OCI-LY7 (cell line): ENCODE results near the gene SAXO1. TPM values are rescaled to one million over a fixed set of nuclear protein-coding genes. Genes with fewer than 3 reads are reported as not detected.
"Not testable (repeated sequence)": the region's sequence is repeated elsewhere in the genome, so short reads cannot be mapped to it uniquely, and the experiment has no call there.

ENCODE experiments used
- BruUV-seq: library from RNA; stranded (reverse); fragments of 400-500 nt; replicated peaks from 2 replicates; lab custom pipeline; 2021; lab: Mats Ljungman, UMichigan
- CTCF ChIA-PET: fragments of 300-600 bp; sonication (Branson Sonifier 250); formaldehyde crosslinking; loops from one replicate; lab custom pipeline; 2022; ENCODE audit warnings: antibody characterized with exemption; ENCODE audit not compliant: unreplicated experiment; lab: Charles Lee
- POLR2A ChIA-PET: fragments of 300-600 bp; sonication (Branson Sonifier 250); formaldehyde crosslinking; loops from one replicate; lab custom pipeline; 2022; ENCODE audit warnings: antibody characterized with exemption; lab: Charles Lee
- DNase-seq: peaks from one replicate; pipeline ENCODE4 v3.0.0-alpha.2; 2015; ENCODE audit warnings: low spot score
- H2AFZ ChIP-seq: fragments of 200-600 bp; sonication (generic), shearing (Covaris generic); 2 replicates; pipeline ENCODE4 v1.6.1; 2014; ENCODE audit warnings: mild to moderate bottlenecking, antibody characterized with exemption, low read length, moderate library complexity
- H3K27ac ChIP-seq: fragments of 200-600 bp; sonication (generic); 2 replicates; pipeline ENCODE4 v1.5.1; 2014; ENCODE audit warnings: mixed run types, low read depth, mild to moderate bottlenecking, moderate library complexity, low read length, inconsistent platforms; ENCODE audit not compliant: poor library complexity, severe bottlenecking
- H3K36me3 ChIP-seq: fragments of 200-600 bp; sonication (generic); 2 replicates; pipeline ENCODE4 v1.6.1; 2014; ENCODE audit warnings: mild to moderate bottlenecking, antibody characterized with exemption, low read length, moderate library complexity, mixed read lengths; ENCODE audit not compliant: insufficient read depth
- H3K4me1 ChIP-seq: fragments of 200-600 bp; sonication (generic); 2 replicates; pipeline ENCODE4 v1.5.1; 2014; ENCODE audit warnings: mild to moderate bottlenecking, low read length; ENCODE audit not compliant: insufficient read depth, poor library complexity, severe bottlenecking
- H3K4me2 ChIP-seq: fragments of 200-600 bp; sonication (generic); 2 replicates; pipeline ENCODE4 v1.6.1; 2014; ENCODE audit warnings: mild to moderate bottlenecking, low read length
- H3K4me3 ChIP-seq: fragments of 200-600 bp; sonication (generic); 2 replicates; pipeline ENCODE4 v1.5.1; 2014; ENCODE audit warnings: mild to moderate bottlenecking, low read depth, low read length; ENCODE audit not compliant: poor library complexity, severe bottlenecking
- H3K79me2 ChIP-seq: fragments of 200-600 bp; sonication (generic); 2 replicates; pipeline ENCODE4 v1.6.1; 2016; ENCODE audit warnings: low read depth, mild to moderate bottlenecking, low read length, moderate library complexity, mixed read lengths; ENCODE audit not compliant: insufficient read depth
- H3K9me2 ChIP-seq: fragments of 200-600 bp; sonication (generic); 2 replicates; pipeline ENCODE4 v1.6.1; 2016; ENCODE audit warnings: mild to moderate bottlenecking, low read length, mixed read lengths; ENCODE audit not compliant: insufficient read depth
- H3K9me3 ChIP-seq: fragments of 200-600 bp; sonication (generic); 2 replicates; pipeline ENCODE4 v1.6.1; 2014; ENCODE audit warnings: mild to moderate bottlenecking, mixed run types, low read length, mixed read lengths
- H4K20me1 ChIP-seq: fragments of 200-600 bp; sonication (generic); 2 replicates; pipeline ENCODE4 v1.6.1; 2014; ENCODE audit warnings: mild to moderate bottlenecking, antibody characterized with exemption, low read length, moderate library complexity, mixed read lengths; ENCODE audit not compliant: insufficient read depth
- CTCF ChIP-seq: fragments of 200-600 bp; sonication (generic); conservative IDR thresholded peaks from 2 replicates; pipeline ENCODE4 v1.5.1; 2014; ENCODE audit warnings: mild to moderate bottlenecking, antibody characterized with exemption, low read length, moderate library complexity, mixed read lengths
- EZH2phosphoT487 ChIP-seq: fragments of 200-600 bp; sonication (generic); IDR thresholded peaks from 2 replicates; pipeline ENCODE4 v1.6.1; 2018; ENCODE audit warnings: low read depth, borderline replicate concordance, mild to moderate bottlenecking, mixed run types, antibody characterized with exemption, low read length, moderate library complexity, mixed read lengths
- intact Hi-C: fragments of 100-400 bp; cut with micrococcal nuclease; formaldehyde crosslinking; loops from one replicate; pipeline ENCODE4 v1.10.0; 2022; ENCODE audit not compliant: unreplicated experiment
- total RNA-seq, 2 experiments: library from RNA; depleted of rRNA in 1 of 2; stranded (reverse); fragments of >200 nt in 1 of 2; shearing (Covaris generic) in 1 of 2; gene quantifications; 2 replicates each; pipeline ENCODE4 v1.2.3, GENCODE V29; 2014 to 2022

Gene SAXO1
- total RNA-seq, 2 experiments from 2014 or later, result 0.63 TPM; not detected in 1

GRCh38 chr9:18939943-18940342 lies 93.1 kb downstream of the SAXO1 start:
- intact Hi-C loops, result no loop called here
- H3K4me3 ChIP-seq, result no peak overlapping the region
- no peaks in the 10 kb centered on the region for H3K9me2 ChIP-seq
- POLR2A ChIA-PET, result interaction anchor here (1.6 kb wide), 1 partner anchor 11 kb away, joined by 4 read pairs; no protein-coding TSS in a partner anchor
- no peak overlapping the region for H2AFZ ChIP-seq
- BruUV-seq, result no TSS peak
- no peaks in the 10 kb centered on the region for H3K79me2 ChIP-seq
- no peak for DNase-seq
- H3K4me1 ChIP-seq, result no peaks in the 10 kb centered on the region
- H3K9me3 ChIP-seq, result no peaks in the 10 kb centered on the region
- H3K36me3 ChIP-seq, result no peaks in the 10 kb centered on the region
- no peak overlapping the region for H3K4me2 ChIP-seq
- no peak overlapping the region for H3K27ac ChIP-seq
- no peaks in the 10 kb centered on the region for H4K20me1 ChIP-seq
- CTCF ChIA-PET, result no interaction called here
- TF ChIP-seq EZH2phosphoT487, result no peak
- no peak for TF ChIP-seq CTCF

- DNase-seq, result no peak
- H4K20me1 ChIP-seq, result no peaks in the 10 kb centered on the region
- H3K79me2 ChIP-seq, result no peaks in the 10 kb centered on the region
- H3K27ac ChIP-seq, result no peak overlapping the region
- no peaks in the 10 kb centered on the region for H3K9me2 ChIP-seq
- H3K36me3 ChIP-seq, result no peaks in the 10 kb centered on the region
- TF ChIP-seq CTCF (no peak), EZH2phosphoT487 (no peak)
- H3K4me1 ChIP-seq, result no peaks in the 10 kb centered on the region
- intact Hi-C loops, result no loop called here
- no TSS peak for BruUV-seq
- POLR2A ChIA-PET, result interaction anchor here (1.0 kb wide), 1 partner anchor 10 kb away, joined by 3 read pairs; no protein-coding TSS in a partner anchor
- H3K9me3 ChIP-seq, result no peaks in the 10 kb centered on the region
- CTCF ChIA-PET, result no interaction called here
- no peak overlapping the region for H3K4me3 ChIP-seq
- no peak overlapping the region for H2AFZ ChIP-seq
- H3K4me2 ChIP-seq, result no peak overlapping the region
These were observed 96.7 kb downstream of the SAXO1 start for GRCh38 chr9:18936094-18936871.

- intact Hi-C loops, result no loop called here
- H3K36me3 ChIP-seq, result no peaks in the 10 kb centered on the region
- no peak overlapping the region for H2AFZ ChIP-seq
- H3K4me1 ChIP-seq, result no peaks in the 10 kb centered on the region
- no peaks in the 10 kb centered on the region for H3K9me3 ChIP-seq
- no peaks in the 10 kb centered on the region for H3K9me2 ChIP-seq
- TF ChIP-seq EZH2phosphoT487 (no peak), CTCF (no peak)
- no peaks in the 10 kb centered on the region for H4K20me1 ChIP-seq
- no peak overlapping the region for H3K4me3 ChIP-seq
- CTCF ChIA-PET, result no interaction called here
- BruUV-seq, result no TSS peak
- H3K79me2 ChIP-seq, result no peaks in the 10 kb centered on the region
- H3K27ac ChIP-seq, result no peak overlapping the region
- no peak for DNase-seq
- POLR2A ChIA-PET, result interaction anchor here (1.0 kb wide), 1 partner anchor 9 kb away, joined by 3 read pairs; no protein-coding TSS in a partner anchor
- H3K4me2 ChIP-seq, result no peak overlapping the region
These were observed 97.5 kb downstream of the SAXO1 start for GRCh38 chr9:18935541-18935940.

GRCh38 chr9:18930611-18931010 lies 102.4 kb downstream of the SAXO1 start:
- H3K79me2 ChIP-seq, H2AFZ ChIP-seq, POLR2A ChIA-PET, H3K9me2 ChIP-seq, H3K9me3 ChIP-seq, H3K4me1 ChIP-seq, H4K20me1 ChIP-seq, H3K36me3 ChIP-seq, H3K27ac ChIP-seq, intact Hi-C loops, DNase-seq, BruUV-seq, CTCF ChIA-PET, H3K4me2 ChIP-seq, H3K4me3 ChIP-seq: not testable (repeated sequence)
